Myocyte (in vitro differentiated cells): Measurements from ENCODE around the gene GTF2E1. TPM values are rescaled to one million over a fixed set of nuclear protein-coding genes. Genes with fewer than 3 reads are reported as not detected.

ENCODE experiments used
- DNase-seq: peaks from one replicate; pipeline ENCODE4 v3.0.0-alpha.2; 2012; ENCODE audit warnings: low read depth
- total RNA-seq: library from RNA; depleted of rRNA; stranded (reverse); fragments of >200 nt; gene quantifications from 2 replicates; pipeline ENCODE4 v1.2.3, GENCODE V29; 2014

The GTF2E1 gene
- total RNA-seq, 1 donor from 2014 or later: 21.5 TPM

DNA sequence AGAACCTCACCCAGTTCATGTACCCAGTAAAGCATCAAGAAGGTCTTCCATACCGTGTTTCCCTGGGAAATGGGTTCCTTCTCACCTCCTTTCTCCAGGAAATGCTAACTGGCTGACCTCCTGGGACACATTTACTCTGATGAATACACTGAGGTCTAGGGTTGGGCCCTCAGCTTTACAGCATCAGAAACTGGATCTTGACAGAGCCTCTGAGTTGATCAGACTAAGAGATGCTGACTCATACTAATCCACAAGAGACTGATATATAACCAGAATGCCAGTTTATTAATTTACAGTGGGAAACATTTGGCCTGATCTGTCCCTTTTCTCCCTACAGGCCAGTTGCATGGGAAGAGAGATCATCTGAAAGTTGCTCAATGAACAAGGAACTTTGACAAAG is 55.8 kb downstream of the GTF2E1 start:
- DNase-seq: peak; percentile 22

DNA sequence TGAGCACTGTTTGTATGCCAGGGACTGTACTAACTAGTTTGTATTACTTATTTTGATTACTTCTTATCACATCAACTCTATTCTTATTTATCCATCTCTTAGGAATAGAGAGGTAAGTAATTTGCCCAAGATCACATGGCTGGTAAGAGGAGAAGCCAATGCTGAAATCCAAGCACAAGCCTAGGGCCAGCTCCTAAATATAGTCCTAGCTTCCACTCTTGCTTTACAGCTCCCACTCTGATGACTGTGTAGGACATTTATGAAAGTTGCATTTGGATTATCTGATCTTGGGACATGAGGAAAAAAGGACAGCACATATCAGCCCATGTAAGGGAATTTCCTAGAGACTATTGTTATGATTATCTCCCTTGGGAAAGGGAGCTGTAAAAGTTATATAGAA is 58.1 kb downstream of the GTF2E1 start:
- DNase-seq: peak; percentile 23

DNA sequence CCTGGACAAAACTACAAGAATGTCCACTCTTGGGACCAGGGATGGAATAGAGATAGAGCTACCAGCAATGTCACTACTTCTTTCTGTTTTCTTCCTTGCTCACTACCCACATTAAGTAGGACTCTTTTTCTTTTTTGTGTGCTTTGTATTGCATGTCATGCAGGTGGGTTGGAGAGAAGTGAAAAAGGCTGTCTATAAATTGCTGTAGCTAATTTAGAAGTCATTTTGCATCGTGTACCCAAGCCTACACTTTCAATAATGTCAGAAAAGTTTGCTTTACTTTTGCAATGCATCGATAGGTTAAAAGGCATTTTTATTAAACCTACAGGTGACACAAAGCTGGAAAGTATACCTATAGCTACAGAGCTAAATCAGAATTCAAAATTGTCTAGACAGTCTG is 58.9 kb downstream of the GTF2E1 start:
- DNase-seq: no peak

DNA sequence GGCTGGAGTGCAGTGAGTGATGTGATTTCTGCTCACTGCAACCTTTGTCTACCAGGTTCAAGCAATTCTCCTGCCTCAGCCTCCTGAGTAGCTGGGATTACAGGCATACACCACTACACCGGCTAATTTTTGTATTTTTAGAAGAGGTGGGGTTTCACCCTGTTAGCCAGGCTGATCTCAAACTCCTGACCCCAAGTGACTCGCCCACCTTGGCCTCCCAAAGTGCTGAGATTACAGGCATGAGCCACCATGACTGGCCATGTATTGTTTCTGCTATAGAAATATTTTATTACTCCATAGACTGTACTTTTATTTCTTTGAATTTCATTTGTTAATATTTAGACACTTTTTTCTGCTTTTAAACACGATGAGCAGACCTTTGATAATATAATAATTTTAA is 60.4 kb downstream of the GTF2E1 start:
- DNase-seq: no peak

DNA sequence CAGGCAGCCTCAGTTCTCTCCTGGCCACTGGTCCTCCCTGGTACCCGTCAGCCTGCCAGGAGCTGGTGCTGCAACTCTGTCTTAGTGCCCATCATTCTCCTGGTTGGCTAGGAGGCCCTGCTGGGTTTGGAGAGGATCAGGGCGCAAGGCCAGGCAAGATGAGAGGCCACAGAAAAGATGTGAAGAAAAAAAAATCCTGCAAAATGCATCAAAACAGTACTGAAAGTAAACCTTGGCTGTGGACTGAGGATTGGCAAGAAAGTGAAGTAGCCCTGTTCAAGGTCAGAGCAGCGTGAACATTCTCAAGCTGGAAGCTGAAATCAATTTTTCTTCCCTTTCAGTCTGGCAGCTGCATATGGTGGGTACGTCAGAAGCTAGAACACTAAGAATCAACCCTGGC is 74.2 kb downstream of the GTF2E1 start:
- no peak for DNase-seq

DNA sequence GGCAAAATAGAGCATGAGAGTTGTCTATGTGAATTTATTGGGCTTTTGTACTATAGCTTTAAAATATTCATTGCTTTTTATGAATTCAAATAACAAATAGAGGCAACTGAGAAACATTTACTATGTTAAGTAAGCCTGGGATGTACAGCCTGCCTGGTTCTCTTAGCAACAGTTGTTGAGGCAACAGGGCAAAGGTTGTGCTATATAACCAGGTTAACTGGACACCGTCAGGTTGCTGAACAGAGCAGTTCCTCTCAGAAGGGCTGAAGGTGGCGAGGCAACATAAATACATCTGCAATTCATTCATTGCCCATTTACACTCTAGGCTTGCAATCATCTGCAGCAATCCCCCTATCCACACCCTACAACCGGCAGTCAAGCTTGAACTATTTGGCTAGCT is 78.2 kb downstream of the GTF2E1 start:
- DNase-seq: no peak

DNA sequence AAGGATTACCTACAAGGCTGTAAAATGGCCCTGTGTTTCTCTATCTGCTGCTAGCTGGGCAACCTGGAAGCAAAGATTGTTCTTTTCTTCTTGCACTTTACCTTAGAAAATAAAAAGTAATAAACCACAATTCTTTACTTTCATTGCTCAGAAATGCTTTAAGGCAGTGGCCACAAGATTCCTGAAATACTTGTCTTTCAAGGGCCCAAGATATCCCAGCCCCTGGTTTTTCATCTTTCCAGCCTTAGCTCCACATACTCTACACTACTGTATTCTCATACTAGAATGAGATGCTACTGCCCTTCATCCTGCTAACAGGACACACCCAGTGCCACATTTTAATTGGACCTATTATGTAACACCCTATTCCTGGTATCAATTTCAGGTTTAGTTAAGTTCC is 78.9 kb downstream of the GTF2E1 start:
- no peak for DNase-seq

DNA sequence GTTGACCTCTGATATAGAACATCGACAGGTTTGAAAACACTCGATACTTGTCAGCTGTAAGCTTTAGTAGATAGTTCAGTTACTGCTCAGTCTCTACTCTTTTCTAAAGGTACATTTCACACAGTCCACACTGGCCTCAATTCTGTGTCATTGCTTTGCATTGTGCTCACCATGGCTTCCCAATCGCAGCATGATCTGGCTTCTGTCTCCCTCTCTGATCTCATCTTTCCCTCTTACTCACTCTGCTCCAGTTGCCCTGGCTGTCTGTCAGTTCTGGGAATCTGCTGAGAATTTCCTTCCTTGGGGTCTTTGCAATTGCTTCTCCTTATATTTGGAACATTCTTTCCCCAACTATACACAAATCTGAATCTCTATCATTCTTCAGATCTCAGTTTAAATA is 80.6 kb downstream of the GTF2E1 start:
- DNase-seq: peak; percentile 16

DNA sequence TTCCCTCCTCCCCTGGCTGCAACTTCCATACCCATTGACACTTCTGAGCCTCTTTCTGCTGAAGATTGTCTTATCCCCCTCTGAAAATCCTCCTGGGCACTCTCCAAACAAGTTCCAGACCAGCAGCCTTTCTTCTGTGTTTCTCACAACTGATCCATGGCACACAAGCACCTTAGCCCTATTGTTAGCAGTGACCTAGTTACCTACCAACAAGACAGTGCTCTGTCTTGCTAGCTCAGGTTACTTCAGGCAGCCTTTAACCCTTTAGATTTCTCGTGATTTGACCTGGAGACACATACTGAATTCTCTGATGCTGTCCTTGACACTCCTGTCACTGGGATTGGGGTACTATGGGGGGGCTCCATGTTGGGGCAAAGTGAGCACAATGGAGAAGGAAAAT is 82.1 kb downstream of the GTF2E1 start:
- no peak for DNase-seq

DNA sequence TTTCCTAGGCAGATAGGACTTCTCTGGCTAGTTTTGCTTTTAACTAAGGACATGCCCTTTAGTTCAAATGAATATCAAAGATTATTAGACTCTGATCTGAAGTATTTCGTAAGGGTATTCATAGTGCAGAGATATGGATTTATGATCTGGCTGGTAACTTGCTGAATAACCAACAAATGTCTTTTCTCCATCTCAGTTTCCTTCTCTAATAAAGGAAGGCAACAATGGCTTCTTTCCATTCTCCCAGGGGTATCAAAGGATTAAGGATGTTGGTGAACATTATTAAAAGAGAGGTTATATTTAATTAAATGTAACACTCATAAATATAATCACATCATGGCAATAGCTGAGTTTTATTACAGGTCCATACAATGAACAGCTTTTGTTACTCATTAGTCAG is 86.3 kb downstream of the GTF2E1 start:
- DNase-seq: no peak

DNA sequence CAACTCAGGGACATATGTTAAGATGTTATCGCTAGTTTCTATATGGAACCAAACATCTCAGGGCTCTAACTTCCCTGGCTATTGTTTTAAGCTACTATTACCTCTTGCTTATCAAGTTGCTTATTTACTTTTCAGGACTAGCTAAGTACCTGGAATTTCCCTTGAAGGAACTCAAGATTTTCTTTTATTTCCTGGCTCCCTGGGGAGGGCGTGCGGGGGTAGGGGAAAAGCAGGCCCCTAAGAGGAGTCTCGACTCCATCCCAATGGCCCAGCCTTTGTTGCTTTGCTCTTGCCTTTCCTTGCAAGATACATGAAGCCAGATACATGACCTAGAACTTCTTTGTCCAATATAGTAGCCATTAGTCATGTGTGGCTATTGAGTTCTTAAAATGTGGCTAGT is 88.5 kb downstream of the GTF2E1 start:
- no peak for DNase-seq

Other genes with a start within 250 kb of the GTF2E1 start
- gene NDUFB4, start 146.4 kb upstream of the GTF2E1 start, total RNA-seq: 81.1 and 150 TPM in 2 replicates
- gene HGD, start 60.5 kb upstream of the GTF2E1 start, total RNA-seq: not detected in 2 replicates
- 15.3 and 16.8 TPM in 2 replicates for gene RABL3, start 228 bp upstream of the GTF2E1 start, total RNA-seq
- gene STXBP5L, start 165.5 kb downstream of the GTF2E1 start, total RNA-seq: 0.10 and 0.19 TPM in 2 replicates